COLO668 (cell line): Measurements from ENCODE around the gene CCDC85B.

ENCODE experiments used
- DNase-seq: peaks from one replicate; lab custom pipeline; 2025; ENCODE audit not compliant: unreplicated experiment; lab: John Stamatoyannopoulos, UW

Gene CCDC85B

DNA sequence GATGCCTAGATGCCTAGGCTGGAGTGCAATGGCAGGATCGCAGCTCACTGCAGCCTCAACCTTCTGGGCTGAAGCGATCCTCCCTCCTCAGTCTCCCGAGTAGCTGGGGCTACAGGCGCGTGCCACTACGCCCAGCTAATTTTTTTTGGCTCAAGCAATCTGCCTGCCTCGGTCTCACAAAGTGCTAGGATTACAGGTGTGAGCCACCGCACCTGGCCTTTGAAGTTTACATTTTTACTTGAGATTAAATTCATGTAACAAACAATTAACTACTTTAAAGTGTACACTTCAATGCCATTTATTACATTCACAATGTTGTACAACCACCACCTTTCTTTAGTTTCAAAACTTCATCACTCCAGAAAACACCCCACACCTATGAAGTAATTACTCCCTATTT, 13.2 kb downstream of the CCDC85B start:
- no peak for DNase-seq

DNA sequence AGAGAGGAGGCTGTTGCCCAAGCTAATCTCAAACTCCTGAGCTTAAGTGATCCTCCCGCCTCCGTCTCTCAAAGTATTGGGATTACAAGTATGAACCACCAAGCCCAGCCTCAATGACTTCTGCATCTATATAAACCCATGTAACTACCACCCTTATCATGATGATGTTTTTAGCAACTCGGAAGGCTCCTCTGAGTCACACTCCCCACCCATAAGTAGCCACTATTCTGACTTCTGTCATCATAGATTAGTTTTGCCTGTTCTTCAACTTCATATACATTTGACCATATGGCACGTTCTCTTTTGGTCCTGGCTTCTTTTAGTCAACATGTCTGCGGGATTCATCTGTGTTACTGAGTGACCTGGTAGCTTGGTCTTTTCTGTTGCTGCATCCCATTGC, 16.1 kb downstream of the CCDC85B start:
- DNase-seq = no peak

DNA sequence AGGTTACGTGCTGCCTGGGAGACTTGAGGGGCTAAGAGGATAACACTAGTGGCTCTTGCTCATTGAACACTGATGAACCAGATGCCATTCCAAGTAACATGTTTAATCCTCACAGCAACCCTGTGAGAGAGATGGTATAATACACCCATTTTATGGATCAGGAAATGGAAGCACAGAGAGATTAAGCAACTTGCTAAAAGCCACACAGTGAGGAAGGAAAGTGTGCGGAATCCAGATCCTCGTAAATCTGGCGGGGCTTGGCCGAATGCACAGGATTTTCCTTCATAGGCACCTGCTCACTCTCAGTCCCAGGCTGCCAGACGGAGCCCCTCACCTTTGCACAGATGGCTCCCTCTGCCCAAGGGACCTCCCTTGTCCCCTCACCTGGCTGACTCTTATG, 17.4 kb downstream of the CCDC85B start:
- DNase-seq = no peak

DNA sequence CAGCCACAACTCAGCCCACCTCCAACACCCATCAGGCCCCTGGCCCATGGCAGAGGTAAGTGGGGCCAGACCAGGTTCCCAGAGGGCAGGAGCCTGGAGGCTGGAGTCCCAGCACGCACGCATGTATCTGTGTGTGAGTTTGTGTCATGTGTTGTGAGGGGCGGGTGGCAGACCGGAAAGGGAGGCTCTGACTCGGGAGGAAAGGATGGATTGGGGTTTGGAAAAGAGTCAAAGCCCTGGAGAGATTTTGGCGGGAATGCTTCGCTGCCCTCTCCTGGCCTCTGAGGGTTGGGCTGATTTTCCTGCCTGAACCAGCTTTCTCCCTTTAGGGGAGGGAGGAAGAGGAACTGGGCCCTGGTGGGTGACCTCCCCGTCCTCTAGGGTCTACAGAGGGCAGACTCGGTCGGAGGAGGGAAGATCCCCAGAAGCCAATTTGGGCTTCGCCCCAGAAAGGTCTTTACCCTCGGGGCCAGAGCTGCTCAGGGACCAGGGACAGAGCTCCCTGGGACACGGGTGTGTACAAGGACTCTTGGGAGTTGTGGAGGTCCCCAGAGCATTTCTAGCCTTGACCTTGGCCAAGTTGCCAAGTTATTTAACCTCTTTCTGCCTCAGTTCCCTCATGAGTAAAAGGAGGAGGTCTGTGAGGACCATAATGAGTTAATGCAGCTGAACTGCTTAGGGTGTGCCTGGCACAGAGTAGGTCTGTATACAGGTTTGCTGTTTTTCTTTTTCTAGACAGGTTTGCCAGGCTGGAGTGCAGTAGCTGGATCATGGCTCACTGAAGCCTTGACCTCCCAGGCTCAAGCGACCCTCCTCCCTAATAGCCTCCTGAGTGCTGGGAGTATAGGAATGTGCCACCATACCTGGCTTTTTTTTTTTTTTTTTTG, 21.5 kb downstream of the CCDC85B start:
- peak; percentile 38 for DNase-seq

GRCh38 chr11:65912845-65913244, 22.4 kb downstream of the CCDC85B start:
- DNase-seq = no peak

DNA sequence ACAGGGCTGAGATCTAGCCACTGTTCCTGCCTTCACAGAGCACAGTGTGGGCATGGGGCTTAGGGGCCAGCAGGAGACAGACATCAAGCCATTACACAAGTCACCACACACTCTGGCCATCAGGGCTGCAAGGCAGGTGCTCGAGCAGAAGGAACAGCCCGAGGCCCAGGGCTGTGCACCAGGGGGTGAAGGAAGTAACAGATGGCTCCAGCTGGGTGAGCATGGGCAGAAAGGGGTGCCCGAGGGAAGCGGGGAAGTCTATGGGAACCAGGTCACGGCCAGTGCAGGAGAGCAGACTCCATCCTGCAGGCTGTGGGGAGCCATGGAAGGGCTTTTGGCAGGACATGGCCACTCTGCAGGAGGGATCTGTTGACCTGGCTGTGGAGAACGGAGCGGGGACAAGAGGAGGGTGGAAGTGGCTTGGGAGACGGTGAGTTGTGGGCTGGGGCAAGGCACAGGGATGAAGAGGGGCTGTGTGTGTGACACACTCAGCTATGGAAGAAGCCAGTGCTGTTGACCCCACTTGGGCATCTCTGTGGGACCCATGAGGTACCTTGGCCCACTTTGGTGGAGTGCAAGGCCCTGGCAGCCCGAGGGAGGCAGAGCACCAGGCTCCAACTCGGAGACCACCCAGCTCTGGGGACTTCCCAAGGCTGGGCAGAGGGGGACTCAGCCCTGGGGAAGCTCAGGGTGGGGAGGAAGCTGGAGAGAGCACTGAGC, 24.8 kb downstream of the CCDC85B start:
- no peak for DNase-seq

GRCh38 chr11:65915821-65916251, 25.4 kb downstream of the CCDC85B start:
- no peak for DNase-seq

DNA sequence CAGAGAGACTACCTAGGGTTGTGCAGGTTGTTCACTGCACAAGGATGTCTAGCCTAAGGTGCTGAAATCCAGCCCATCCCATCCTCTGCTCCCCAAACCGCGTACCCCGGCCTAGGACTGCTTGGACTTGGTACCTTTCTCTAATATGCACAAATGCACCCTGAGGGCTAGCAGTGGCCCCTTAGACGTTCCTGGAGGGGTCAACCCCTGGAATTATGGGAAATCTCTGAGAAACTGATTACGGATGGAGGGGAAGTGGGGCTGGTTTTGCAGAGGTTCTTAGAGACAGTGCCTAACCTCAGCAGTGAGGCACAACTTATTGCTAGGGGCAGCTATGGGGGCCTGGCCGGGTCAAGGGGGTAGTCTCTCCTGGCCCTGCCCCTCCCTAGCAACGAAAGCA, 25.9 kb downstream of the CCDC85B start:
- no peak for DNase-seq

- DNase-seq = no peak
Measured at GRCh38 chr11:65917077-65917433, 26.6 kb downstream of the CCDC85B start.

DNA sequence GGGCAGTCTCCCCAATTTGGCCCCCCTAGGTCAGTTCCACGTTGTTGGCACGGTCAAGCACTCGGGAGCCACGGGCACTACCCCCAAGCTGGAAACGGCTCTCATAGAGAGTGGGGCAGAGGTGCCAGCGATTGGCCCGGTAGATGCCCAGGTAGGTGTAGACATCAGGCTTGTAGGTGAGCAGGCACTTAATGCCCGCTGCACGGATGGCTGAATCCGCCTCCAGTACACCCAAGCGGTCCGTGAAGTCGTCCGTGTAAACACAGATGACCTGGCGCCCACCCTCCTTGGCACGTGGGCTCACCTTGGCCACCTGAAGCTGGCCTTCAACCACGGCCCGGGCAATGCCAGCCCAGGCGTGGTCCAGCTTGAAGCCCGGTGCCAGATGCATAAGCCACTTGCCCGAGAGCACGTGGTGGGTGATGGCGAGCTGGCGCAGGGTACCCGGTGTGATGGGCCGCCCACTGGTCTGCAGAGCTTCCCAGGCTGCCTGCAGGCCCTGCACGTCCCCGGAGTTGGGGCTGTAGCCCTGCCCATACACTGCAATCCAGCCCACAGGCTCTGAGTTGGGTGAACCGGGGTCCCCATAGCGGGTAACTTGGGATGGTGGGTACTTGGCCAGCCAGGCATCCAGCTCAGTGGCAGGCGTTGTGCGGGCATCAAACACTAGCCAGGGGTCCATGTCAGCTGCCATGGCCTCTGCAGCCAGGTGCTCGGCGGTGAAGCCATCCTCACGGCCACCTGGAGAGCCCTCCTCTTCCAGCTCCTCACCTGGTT, 27.1 kb downstream of the CCDC85B start:
- DNase-seq = no peak

DNA sequence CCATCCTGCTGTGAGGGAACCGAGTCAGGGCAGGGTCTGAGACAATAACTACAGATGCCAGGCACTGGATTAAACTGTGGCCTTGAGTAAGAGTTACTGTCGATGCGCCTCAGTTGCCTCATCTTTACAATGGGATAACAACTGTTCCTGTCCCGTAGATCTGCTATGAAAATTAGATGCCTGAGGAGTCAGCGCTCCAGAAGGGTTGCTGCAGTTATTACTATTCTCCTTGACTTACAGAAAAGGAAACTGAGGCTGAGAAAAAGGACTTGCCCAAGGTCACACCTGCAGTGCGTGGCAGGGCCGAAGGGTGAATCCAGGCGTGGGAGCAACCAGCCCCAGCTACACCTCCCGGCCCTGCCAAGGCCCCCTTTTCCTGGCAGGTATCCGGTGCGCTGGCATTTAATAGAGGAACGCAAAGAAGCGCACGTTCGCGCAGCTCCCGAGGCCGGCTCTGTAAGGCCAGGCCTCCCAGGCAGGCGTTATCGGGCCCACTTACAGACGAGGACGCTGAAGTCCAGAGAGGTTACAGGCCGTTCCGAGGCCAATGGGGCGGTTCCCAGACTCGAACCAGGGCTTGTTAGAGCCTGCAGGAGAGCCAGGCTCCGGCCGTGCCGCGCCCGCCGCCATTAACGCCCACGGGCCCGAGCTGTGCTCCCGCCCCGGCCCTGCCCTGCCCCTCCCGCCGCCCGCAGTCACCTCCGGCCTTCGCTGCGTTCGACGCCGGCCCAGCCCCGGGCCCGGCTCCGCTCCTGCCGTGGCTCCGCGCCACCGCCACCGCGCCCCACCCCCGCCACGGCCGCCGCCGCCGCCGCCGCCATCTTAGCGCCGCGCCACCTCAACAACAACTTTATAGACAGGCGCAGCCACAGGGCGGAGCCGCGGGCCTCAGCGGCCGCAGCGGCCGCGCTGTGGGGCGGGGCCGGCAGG, 28.0 kb downstream of the CCDC85B start, which contains the start of gene C11orf68:
Gene C11orf68 (minus strand): TSS at position 852 of the 930 bp plus-strand sequence. CDS start 31 bp downstream, at position 821.
- DNase-seq = peak; percentile 61

GRCh38 chr11:65919141-65919572, 28.7 kb downstream of the CCDC85B start, which contains the start of gene DRAP1:
TSS of gene DRAP1 (plus strand) at chr11:65919426. CDS start at chr11:65919502, 76 bp downstream.
- peak; percentile 99 for DNase-seq

DNA sequence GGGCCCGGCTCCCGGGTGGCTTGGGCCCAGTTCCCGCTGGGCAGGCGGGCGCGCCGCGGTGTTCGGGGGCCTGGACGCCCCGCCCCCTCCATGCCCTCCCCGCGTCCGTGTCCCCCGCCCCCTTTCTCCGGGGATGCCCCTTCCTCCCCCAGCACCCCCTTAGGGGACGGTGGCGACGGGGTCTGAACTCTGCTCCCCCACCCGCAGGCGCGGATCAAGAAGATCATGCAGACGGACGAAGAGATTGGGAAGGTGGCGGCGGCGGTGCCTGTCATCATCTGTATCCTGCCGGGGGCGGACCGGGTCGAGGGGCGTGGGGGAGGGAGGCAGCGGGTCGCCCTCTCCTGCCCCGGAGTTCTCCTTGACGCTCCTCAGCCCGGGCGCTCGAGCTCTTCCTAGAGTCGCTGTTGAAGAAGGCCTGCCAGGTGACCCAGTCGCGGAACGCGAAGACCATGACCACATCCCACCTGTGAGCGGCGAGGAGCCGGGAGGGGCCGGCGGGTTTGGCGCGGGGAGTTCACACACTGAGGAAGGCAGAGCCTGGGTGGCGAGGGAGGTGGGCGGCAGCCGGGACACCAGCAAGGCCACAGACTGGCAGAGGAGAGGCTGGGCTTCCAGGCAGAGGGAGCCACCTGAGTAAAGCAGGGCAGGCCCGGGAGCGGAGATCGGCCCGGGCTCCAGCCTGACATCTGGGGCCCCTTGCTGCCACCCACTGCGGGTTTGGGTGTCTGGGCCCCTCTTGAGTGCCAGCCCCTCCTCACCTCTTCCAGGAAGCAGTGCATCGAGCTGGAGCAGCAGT, 29.3 kb downstream of the CCDC85B start:
- DNase-seq = peak; percentile 49

- no peak for DNase-seq
Measured at GRCh38 chr11:65920372-65920802, 29.9 kb downstream of the CCDC85B start.

DNA sequence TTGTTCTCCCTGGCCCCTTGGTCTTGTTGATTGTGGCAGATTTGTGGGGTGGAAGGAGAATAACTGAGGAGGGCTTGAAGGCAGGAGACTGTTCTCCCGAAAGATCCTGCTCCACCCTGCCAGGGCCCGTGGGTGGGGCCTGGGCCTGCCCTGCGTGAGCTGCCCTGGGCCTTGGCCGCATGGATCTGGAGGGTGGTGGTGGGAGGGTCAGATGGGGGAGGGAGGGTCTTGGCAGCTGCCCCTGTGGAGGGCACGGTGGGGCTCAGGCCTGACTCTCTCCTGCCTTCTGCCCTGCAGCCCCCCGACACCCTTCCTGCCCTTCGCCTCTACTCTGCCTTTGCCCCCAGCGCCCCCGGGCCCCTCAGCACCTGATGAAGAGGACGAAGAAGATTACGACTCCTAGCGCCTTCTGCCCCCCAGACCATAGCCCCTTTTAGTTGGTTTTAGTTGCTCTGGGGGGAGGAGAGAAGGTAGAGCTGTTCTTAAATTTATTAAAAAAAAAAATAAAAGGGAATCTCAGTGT, 30.6 kb downstream of the CCDC85B start:
- no peak for DNase-seq

DNA sequence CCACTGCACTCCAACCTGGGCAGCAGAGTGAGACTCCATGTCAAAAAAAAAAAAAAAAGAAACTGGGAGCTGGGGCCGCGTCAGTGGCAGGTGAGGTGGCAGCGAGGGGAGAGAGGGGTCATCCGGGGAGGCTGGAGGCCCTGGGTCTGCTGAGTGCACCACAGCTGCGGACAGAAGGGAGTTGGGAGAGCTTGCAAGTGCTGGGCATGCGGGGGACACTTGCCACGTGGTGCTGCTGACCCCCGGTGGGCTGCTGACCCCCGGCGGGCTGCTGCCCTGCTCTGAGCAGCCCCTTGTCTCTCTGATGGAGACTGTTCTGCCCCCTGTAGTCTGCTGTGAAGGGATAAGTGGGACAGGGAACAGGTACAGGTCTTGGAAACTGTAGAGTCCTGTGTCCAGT, 31.4 kb downstream of the CCDC85B start:
- DNase-seq = no peak

DNA sequence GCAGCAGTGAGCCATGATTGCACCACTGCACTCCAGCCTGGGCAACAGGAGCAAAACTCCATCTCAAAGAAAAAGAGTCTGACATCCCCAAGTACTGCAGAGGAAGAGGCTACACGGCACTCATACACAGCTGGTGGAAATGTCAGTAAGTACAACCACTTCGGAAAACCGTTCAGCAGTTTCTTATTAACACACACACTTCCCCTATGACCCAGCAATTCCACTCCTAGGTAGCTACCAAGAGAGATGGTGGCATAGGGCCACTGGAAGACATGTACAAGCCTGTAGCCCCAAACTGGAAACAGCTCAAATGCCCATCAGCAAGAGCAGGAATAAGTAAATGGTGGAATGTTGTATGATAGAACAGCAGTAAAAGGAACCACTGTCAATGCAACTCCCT, 32.1 kb downstream of the CCDC85B start:
- DNase-seq = no peak

- no peak for DNase-seq
Measured at GRCh38 chr11:65925397-65925796, 34.9 kb downstream of the CCDC85B start.

DNA sequence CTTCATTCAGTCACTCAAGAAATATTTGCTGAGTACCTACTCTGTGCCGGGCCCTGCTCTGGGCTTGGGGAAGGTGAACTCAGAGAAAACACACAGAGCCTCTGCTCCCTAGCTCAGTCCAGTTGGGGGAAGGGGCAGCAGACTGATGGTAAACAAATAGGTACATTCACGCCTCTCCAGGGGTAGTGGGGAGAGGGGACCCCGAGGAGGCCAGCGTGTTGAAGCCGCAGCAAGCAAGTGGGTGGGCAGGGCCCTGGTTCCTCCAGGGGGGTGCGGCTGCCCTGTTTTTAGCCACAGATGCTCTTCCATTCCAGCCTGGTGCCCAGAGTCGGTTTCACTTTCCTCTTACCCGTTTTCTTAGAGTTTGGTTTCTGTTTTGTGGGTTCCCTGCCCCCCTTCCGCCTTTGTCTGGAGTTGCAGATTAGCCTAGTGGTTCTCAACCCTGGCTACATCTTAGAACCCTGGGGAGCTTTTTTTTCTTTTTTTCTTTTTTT, 37.5 kb downstream of the CCDC85B start:
- DNase-seq = no peak
